Inferior parietal cortex (tissue), 1 donor: Measurements from ENCODE around the gene ZFR2.
"Not testable (repeated sequence)": the region's sequence is repeated elsewhere in the genome, so short reads cannot be mapped to it uniquely, and the experiment has no call there.

ENCODE experiments used
- DNase-seq: peaks from one replicate; pipeline ENCODE4 v3.0.0-alpha.2; 2016; ENCODE audit errors: extremely low spot score

The ZFR2 gene

DNA sequence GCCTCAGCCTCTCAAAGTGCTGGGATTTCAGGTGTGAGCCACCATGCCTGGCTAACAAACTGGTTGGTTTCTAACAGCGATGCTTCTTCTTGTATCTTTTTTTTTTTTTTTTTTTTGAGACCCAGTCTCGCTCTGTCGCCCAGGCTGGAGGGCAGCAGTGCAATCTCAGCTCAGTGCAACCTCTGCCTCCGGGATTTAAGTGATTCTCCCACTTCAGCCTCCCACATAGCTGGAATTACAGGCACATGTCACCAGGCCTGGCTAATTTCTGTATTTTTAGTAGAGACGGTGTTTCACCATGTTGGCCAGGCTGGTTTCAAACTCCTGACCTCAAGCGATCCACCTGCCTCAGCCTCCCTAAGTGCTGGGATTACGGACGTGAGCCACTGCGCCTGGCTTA lies 52.7 kb downstream of the ZFR2 start:
- DNase-seq = not testable (repeated sequence)

DNA sequence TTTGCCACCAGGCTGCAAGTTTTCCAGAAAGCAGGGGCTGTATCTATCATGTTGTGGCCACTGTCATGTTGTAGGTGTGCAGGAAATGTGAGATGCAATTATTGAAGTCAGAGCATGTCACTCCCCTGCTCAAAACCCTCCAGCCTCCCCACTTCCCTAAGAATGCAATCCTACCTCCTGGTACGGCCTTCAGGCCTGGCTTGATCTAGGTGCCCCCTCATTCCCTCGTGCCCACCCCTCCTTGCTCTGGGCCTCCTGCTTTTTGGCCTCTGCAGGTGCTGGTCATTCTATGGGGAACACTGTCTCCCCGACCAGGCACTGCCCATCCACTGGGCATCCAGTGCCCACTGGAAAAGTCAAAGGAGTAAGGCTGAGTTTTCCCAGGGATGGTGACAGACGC lies 54.2 kb downstream of the ZFR2 start:
- DNase-seq = no peak

GRCh38 chr19:3813473-3814392 lies 55.1 kb downstream of the ZFR2 start:
- DNase-seq = no peak

DNA sequence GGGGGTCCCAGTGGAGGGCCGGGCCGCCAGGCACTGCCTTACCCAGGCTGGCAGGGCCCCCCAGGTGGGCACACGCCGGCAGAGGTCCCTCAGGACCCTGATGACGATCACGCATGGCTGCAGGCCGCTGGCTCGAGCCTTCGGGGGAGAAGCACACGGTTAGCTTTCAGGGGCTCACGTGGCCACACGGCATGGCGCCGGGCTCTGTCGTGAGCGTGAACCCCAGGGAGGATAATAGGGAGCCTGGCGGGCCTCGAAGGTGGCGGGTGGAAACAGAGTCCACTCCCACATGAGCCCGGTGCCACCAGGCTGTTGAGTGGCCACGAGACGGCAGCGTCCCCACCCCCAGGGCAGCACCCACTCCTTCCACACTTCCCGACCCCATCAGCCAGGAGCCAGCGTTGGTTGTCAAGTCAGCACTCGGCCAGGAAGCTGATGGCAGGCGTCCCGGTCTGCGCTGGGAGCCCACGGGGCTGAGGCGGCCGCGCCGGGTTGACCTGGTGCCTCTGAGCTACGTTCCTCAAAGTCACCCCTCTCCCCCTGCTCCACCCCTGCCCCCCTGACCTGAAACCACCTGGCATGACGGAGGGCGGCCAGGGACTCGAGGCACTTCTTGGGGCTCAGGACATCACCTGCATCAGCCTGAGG lies 58.0 kb downstream of the ZFR2 start:
- no peak for DNase-seq

DNA sequence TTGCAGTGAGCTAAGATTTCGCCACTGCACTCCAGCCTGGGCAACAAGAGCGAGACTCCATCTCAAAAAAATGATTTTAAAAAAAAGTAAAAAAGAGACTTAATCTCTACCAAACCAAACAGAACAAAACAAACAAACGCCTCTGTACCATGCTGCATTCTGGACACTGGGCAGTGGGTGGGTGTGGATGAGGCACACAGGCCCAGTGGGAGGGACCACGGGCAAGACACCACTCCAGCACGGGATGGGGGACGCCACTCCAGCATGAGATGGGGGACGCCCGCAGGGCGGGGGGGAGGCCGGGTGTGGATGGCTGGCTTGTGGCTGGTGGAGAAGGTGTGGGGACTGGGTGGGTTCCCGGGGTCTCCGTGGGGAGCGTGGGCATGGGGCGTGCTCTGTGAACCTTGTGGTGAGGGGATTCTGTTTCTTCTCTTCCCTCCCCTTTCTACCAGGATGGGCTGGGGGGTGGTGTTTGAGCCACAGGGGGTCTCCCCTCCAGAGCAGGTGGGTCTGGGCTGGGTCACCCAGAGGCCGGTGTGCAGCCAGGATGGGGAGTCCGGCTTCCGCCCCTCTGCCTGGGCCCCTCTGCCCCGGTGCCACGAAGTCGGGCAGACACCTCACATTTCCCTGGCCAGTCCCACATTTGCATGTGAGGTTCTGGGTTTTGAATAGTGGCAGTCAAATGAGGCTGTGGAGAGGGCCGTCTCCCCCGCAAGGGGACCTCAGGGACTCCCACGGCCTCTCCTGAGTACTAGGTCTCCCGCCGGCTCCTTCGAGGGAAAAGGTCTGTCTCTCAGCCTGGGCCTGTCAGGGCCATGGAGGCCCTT lies 58.7 kb downstream of the ZFR2 start:
- no peak for DNase-seq

DNA sequence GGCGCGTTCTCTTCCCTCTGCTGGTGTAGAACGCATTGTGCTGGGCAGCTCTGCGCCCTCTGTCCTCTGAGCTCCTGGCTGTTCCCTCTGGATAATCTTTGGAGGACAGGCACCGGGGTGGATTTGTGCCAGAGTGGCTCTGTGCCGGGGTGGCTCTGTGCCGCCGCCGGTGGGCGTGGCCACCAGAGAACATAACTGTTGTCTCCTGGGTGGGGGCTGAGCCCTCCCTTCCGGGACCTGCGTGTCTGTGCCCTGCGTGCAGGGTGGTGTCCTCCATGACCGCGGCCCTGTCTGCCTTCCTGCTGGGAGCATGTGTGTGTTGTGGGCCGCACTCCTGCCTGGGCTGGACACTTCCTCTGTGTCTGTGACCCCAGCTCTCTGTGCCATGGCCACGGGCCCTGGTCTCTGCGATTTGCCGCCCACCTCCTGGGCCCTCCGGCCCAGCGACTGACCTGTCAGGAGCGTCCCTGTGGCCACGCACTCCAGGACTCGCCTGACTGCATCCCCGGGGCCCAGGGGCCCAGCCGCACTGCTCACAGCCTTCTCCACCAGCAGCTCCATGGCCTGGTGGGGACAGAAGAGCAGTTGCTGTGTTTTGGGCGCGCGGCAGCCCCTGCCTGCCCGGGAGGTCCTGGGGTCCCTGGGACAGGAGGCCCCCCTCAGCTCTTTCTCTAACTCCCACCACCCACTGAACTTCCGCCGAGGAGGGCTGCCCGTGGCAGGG lies 60.3 kb downstream of the ZFR2 start:
- DNase-seq = no peak

- no peak for DNase-seq
Measured at GRCh38 chr19:3807574-3808354, 61.1 kb downstream of the ZFR2 start.

- no peak for DNase-seq
Measured at GRCh38 chr19:3807131-3807480, 61.7 kb downstream of the ZFR2 start.

- DNase-seq = no peak
Measured at GRCh38 chr19:3805859-3806258, 63.0 kb downstream of the ZFR2 start.

GRCh38 chr19:3804429-3804828 lies 64.4 kb downstream of the ZFR2 start:
- DNase-seq = no peak

GRCh38 chr19:3803986-3804385 lies 64.9 kb downstream of the ZFR2 start:
- DNase-seq = no peak

DNA sequence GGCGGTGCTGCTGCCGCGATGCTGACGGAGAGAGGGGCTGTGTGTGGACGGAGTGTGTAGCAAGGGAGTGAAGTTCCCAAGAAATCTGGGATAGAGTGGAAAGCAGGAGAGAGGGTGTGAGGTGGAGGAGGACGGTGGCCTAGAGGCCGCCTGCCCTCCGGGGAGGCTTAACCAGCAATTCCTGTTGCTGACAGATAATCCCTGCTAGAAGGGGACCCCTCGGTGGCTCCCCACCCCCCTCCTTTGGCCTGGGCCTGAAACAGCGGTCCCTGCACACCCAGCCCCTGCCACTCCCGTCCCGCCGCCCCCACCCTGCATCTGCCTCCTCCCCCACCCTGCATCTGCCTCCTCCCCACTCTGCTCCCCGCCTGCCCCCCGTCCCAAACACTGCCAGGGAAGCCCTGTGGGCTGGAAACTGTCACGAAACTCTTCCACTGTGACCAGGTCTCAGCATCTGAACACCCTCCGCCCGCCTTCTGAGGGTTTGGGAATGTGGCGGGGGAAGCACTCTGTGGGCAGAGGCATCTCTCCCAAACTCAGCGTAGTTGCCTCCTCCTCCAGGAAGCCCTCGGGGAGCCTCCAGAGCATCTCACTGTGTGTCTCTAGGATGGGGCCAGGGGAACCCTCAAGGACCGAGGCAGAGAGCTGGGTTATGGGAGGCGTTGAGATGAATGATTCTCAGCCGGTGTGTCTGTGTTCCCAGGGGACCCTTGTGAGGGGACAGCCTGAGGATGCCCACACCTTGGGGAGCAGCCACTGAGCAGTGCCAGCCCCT lies 65.5 kb downstream of the ZFR2 start:
- no peak for DNase-seq

GRCh38 chr19:3801412-3802096 lies 67.3 kb downstream of the ZFR2 start:
- peak; percentile 34 for DNase-seq

GRCh38 chr19:3800996-3801395 lies 67.8 kb downstream of the ZFR2 start:
- DNase-seq = peak; percentile 17

DNA sequence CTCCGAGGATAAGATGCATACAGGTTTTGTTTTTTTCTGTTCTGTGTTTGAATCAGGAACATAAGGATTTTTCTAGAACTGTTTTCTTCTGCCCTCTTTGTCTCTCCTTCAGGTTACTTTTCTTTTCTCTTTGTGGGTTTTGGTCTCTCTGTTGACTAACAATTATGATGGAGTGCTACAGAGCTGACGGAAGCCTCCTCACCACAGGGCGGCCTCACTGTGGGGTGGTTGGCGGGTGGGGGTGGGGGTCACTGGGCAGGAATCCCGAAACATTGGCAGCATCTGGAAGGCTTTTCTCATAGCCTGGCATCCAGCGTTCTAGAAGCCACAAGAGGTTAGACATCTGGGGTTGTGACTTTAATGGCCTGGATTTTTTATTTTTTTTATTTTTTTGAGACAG lies 70.7 kb downstream of the ZFR2 start:
- no peak for DNase-seq

DNA sequence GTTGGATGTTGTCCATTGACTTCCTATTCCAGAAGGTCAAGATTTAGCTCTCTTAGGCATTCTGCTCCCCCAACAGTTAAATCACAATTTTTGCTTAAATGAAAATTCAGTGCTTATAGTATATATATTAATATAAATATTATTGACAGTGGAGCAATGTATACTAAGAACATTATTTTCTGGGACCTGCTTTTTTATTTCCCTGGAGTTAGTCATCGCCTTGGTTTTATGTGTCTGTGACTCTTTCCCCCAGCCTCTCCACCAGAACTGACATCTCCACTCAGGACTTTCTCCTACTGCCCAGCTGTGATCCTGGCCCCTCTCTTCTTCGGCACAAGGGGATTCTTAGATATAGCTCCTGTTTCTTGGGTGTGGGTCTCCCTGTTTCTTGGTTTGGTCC lies 72.5 kb downstream of the ZFR2 start:
- DNase-seq = no peak

DNA sequence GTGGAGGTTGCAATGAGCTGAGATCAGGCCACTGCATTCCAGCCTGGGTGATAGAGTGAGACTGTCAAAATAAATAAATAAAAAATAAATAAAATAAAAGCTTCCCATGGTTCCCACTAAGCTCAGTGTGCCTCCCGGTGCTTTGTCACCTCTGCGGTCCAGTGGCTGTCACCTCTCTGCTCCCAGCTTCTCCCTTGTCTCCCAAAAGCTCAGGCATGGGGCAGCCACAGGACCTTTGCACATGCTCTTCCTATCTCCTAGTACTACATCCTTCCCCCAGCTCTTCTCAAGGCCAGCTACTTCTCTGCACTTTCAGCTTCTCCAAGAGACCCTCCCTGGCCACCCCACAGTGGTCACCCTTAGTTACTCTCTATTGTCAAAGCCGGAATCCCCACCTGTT lies 75.0 kb downstream of the ZFR2 start:
- DNase-seq = no peak

DNA sequence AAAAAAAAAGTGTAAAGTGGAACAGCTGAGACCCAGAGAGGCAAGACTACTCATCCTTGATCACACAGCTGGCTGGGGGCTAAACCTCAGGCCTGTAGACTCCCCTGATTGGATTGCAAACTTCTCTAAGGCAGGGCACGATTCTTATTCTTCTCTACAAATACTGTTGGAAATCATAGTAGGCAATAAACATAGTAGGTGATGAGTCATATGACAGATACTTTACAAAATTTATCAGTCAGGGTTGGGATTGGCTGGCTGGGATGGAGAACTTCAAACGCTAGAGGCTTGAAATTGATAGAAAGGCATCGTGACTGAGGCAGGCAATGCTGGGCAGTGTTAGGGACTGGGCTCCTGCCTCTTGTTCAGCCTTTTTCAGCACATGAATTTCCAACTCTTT lies 76.7 kb downstream of the ZFR2 start:
- DNase-seq = no peak

DNA sequence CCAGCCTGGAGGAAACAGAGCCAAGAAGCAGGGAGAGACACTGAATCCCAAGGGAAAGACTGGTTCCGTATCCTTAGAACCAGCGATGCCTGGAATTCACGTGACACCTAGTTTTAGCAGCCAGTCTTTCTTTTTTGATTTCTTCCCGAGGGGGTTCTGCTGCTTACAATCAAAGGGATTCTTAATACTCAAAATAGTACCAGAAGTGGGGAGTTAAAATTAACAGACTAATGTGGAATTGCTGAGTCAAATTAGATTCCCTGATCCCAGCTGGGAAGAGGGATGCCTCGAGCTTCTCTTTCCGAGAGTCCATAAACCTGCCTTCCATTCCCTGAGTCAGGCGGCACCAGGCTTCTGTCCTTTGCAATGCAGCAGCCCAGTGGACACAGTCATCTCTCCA lies 77.9 kb downstream of the ZFR2 start:
- no peak for DNase-seq
